GM11168 (cell line): ENCODE results near the gene ASTN2.

Experiments used
- in situ Hi-C: fragments of 300-500 bp; cut with MboI; formaldehyde crosslinking; loops from one replicate; pipeline ENCODE4 v1.12.0; 2022; ENCODE audit warnings: low sequenced_read_pairs; ENCODE audit not compliant: unreplicated experiment

ASTN2 gene

DNA sequence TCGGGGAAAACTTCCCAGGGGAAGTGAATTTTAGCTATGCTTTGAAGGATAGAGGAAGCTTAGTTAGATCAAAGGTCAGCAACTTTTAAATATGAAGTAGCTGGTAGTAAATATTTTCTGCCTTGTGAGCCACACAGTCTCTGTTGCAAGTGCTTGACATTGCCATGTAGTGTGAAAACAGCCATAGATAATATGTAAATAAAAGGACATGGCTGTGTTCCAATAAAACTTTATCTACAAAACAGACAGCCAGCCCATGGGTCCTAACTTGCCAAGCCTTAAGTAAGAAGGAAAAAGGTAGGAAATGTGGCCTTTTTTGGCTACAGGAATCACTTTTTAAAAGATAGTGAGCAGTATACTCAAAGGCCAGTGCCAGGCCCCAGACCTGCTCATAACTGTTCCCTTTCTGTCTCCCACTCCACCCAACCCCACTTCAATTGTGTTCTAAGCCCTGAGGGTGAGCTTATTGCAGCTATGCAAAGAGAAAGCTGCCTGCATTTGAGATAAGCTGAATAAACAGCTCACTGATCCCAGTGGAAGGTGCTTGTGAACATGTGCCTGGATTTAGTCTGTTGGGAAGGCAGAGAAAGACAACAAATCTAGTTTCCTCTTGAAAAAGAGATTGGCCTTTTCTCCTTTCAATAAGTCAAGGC, 840.7 kb downstream of the ASTN2 start:
- in situ Hi-C loops: no loop called here

DNA sequence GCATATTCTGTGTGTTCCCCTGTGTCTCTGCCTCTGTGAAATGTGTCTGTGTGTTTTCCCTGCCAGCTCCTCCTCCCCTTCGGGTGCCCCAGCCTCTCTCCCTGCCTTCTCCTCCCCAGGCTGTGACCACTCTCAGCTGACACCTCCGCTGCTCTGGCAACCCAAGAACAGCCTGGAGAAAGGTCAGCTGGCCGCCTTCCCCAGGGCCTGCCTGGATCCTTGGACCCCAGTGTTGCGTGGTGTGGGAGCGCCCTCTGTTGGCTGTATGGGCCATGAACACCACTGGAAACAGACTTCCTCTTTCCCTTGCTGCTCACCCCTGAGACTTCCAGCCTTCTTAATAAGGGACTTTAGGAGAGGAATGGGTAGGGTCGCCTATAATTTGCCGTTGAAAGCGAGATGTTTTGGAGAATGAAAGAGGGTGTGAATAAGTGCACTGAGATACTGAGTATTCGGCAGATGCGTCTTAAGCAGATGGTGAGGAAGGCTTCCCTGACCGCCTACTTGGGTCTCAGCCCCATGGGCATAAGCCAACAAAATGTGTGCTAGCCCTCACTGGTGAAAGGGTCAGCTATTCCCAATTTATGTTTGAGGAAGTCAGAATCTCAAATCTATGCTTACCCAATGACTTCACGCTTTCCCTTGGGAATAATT, 842.6 kb downstream of the ASTN2 start:
- in situ Hi-C loops: no loop called here

DNA sequence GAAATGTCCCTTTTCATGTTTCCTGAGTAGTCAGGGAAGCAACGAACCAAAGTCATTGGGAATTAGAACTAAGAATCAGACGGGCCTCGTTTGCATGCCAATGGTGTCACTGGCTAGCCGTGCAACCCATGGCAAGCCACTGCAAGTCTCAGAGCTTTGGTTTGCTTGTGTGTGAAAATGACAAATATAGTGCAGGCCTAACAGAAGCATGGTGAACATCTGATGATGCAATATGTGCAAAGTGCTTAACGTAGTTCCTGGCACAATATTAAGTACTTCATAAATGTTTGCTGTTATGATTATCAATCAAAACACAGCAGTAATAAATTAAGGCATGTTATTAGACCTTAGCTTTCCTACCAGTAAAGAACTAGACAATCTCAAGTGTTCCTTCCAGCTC, 845.7 kb downstream of the ASTN2 start:
- in situ Hi-C loops: loop anchor here (10.0 kb wide), 1 partner anchor 414 kb away; the partner anchor contains the start of gene PAPPA

DNA sequence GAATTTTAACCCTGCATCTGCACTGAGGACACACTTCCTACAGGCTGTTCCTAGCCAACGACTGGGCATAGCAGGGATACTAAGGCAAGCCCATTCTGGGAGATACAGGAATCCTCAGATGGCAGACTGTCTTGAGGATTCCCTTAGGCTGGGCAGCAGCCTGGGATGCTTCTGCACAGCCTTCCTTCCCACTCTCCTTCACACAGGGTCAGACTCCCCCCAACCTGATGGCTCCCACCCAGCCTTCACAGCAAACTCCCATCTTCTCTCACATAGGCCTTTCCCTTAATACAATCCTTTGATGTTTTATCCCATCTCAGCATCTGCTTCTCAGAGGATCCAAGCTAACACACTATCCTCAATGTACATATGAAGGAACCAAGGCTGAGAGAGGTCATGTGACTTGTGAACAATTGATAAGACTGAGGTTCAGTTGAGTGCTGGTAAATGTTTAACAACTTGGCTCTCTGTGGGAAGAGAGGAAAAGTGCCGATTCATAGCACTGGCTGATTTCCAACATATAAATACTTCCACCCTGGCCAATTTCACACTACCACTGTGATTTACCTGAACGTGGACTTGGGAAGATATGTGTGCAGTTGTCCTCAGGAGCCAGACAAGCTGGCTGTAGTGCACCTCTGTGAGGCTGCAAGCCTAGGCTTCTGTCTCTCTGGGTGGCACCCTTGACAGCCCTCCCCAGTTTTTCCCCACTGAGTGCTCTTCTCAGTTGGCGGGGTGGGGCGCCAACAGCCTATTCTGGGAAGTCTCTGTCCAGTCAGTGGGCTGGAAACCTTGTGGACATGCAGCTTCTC, 848.0 kb downstream of the ASTN2 start:
- in situ Hi-C loops: loop anchor here (10.0 kb wide), 1 partner anchor 412 kb away; the partner anchor contains the start of gene PAPPA

DNA sequence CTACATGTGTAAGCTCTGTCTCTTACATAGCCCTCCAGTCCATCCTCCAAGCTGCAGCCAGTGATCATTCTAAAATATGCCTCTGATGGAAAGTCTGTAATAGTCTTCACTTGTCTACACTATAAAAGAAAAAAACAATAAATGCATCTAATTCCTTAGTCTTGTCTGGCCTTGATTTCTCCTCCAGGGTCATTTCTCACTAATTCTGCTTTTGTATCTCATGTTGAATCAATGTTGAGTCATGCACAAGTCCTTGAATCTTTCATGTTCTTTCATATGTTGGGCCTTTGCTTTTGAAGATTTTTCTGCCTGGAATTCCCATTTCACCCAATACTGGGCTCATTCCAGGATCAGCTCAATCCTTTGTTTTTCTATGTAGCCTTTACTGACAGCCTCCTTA, 848.9 kb downstream of the ASTN2 start:
- in situ Hi-C loops: loop anchor here (10.0 kb wide), 1 partner anchor 411 kb away; the partner anchor contains the start of gene PAPPA

DNA sequence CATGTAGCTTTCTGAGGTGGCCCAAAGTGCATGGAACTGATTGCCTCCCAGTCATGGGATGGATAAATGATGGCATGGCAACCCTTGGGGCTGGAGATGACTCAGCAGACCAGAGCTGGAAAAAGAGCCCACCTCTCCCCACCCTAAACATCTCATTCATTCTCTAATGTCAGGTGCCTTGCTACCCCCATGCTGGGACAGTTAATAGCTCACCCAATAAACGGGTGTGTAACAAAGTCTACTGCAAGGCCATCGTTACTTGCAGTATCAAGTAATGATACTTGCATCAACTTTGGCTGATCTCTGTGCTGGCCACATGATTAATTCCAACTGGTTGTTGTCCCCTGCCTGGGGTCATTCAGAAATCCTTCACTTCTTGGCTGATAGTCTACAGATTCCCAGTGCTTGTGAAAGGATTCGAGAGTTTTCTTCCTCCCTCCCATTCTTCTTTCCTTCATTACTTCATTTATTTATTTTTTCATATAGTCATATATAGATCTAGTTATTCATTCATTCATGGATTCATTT, 850.5 kb downstream of the ASTN2 start:
- in situ Hi-C loops: loop anchor here (10.0 kb wide), 1 partner anchor 410 kb away; the partner anchor contains the start of gene PAPPA

DNA sequence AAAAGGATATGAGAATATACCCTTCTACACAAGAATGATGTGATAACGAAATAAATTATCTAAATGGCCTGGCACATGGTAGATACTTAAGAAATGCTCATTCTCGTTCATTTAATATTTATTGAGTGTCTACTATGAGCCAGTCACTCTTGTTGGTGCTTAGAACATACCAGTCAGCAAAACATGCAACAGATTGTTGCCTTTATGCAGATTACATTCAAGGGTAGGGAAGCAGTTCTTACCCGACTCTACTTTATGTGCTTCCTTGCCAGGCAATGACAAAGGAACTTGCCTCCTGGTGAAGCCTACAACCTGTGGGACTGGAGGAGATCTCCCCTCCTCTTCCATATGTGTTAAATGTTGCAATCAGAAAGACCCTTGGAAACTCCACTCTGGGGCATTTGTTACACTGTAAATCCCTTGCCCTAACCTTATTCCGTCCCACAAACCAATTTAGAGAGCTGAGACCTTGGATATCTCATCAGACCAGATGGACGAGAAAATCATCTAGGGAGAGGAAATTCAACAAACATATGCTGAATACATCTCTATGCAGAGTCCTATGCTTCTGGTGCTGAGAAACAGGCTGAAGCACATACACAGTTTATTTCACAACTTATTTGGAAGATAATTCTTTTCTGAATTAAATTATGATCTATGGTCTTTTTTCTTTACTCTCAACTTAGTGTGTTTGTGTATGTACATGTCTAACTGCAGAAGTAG, 855.9 kb downstream of the ASTN2 start:
- in situ Hi-C loops: no loop called here

DNA sequence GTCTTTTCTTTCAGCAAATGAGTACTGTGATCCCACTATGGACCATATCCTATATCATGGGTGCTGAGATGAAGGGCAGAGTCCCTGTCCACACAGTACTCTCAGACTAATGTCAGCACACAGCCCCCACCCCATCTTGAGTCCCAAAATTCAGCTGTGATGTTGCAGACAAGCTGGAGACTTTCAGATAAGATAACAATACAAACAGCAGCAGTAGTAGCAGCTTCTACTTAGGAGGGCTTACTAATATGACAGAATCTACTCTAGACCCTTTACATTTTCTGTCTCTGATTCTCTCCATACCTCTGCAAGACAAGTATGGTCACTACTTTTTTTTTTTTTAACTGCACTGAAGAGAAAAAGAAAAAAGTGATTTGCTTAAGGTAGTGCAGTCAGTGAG, 856.8 kb downstream of the ASTN2 start:
- in situ Hi-C loops: no loop called here

DNA sequence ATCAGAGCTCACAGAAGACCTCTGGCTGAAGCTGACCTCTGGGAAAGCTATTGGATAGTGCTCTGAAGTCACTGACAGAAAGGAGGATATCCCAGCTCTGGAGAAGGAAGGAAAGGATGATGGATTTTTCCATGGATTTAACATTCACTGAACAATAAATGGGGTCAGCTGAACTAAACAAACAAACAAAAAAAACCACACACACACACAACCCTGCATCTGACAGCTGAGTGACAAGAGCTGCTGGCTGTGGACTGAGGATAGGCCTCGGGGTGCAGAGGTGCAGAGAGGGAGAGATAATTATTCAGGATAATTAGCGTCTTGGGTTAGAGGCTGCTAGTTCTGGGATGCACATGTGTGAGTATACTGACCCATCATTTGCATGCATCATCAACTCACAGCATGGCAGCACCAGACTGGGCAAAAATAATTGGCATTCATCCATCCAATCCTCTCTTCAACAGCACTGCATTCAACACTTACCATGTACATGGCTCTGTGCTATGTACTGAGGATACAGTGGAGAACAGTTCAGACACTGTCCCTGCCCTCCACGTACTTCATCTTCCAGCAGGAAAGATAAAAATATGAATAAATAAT, 859.2 kb downstream of the ASTN2 start:
- in situ Hi-C loops: no loop called here

DNA sequence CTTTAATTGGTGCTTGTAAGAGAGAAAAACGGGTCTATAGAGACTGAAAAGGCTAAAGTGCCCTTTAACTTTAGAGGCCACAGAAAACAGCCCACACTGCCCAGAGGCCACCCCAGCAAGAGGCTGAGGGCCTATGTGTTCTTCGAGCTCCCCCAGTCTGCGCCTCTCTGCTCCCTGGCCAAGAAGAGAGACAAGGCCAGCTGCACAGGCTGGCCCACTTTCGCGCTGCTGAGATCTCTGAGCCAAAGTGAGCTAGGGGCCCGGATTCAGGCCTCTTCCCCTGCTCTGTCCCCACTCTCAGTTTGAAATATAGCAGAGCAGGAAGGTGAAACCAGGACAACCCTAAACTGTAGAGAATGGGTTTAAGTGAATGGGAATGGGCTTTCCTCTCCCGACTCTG, 859.7 kb downstream of the ASTN2 start:
- in situ Hi-C loops: no loop called here

DNA sequence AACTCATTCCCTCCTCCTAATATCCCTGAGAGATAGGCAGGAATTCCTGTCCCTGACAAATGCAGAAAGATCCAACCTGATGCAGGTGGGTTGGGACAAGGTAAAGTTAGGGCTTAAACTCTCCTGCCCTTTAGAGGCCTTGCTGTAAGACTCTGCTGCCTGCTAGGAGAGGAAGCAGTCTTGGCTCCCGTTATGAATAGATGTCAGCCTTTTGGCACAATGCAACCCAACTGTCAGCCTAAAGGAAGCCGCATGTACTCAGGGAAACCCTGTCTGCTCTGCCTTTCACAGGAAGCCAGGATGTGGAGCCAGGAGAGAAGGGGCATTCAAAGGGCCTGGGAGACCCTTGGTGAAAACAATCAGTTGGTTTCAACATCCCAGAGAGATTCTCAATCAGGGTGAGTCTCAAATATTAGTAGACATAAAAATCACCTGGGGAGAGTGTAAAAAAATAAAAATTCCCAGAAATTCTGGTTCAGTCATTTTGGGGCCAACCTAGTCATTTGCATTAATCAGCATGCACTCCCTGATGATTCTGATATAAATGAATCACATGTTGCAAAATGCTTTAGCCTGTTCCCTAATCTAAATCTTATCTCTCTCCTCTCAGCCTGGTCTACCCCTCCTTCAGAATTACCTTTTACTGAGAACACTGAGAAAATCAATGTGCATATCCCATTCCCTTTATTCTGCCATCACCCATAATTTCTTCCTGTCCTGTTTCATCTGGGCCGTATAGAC, 864.0 kb downstream of the ASTN2 start:
- in situ Hi-C loops: no loop called here

DNA sequence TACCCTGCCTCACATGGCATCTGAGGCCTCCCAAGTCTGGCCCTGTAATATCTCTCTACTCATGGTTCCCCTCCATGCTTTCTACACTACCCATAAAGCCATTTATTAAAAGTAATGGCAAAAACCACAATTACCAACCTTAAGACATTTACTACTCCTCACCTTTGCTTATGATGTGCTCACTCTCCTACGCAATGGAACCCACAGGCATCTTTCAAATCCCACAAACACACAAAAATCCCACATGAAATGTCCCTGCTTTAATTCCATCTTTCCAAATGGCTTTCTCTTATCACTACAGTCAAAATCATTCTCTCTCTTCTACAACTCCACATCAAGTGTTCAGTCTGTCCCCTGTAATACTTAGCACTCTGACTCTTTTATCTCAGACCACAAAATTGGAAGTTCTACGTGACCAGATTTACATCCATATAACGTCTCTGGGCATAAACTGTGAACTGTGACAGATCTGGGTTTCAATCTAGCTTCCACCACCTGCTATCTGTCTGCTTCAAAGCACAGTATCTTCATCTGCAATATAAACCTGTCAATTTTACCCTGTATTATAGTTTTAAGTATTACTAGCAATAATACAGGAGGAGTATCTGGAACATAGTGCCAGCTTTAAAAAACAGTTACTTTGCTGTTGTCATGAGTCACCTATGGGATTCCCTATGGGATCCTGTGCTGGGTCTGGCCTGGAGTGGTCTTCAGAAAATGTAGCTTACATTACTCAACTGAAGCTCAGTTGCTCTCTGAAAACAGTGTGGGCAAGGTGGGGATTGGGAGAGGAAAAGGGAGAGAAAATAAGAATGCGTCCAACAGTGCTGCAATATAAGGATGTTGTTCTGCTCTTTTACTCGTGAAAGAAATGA, 864.8 kb downstream of the ASTN2 start:
- in situ Hi-C loops: no loop called here

DNA sequence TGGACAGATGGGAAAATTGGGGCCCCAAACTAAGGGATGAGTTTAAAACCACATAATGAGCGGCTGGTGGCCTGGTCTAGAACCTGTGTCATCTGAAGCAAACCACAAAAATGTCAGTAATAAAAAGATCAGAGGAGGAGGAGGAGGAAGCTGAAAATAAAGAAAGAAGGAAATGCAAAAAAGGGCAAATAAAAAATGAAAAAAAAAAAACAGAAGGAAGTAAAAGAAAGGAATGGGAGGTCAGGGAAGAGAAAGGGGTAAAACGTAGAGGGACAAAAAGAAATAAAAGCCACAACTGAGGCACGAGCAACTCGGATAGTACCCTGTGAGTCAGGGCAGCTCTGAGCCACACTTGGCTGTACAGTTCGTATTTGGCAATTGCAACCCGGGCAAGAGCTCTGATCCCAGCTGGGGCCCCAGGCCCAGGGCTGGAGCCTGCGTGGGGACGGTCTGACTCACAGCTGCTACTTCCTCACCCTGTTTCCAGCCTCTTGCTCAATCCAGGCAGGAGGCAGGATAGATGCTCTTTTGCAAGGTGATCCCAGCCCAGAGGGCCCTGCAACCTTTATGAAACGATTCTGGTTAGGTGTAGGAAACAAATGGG, 865.7 kb downstream of the ASTN2 start:
- in situ Hi-C loops: no loop called here

DNA sequence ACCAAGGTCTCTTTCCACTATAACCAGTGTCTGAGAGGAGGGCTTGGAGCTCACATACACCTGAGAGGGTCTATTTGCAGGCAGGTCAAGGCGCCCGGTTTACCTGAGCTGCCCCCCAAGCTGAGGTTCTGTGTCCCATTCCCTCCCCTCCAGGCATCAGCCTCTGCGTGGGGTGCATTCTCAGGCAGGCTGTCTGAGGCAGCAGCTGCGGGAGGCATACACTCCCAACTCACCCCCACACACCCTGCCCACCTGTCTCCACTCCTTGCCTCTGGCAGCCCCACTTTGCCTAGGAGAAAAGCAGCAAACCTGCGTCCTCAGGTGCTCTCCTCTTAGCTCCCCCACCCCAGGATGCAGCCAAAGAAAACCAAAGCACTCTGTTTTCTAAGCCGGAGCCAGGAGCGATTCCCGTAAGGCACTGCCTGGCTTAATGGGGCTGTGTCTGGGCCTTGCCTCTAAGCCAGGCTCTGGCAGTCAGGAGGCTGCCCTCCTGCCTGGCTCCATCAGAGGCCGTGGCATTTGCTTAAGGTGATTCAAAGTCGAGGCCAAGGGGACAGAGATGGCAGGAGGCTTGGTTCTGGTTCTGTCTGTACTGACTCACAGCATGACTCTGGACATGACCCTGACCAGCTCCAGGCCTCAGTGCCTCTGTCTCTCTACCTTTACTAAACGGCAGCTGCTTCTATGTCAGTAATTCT, 867.0 kb downstream of the ASTN2 start:
- in situ Hi-C loops: no loop called here

DNA sequence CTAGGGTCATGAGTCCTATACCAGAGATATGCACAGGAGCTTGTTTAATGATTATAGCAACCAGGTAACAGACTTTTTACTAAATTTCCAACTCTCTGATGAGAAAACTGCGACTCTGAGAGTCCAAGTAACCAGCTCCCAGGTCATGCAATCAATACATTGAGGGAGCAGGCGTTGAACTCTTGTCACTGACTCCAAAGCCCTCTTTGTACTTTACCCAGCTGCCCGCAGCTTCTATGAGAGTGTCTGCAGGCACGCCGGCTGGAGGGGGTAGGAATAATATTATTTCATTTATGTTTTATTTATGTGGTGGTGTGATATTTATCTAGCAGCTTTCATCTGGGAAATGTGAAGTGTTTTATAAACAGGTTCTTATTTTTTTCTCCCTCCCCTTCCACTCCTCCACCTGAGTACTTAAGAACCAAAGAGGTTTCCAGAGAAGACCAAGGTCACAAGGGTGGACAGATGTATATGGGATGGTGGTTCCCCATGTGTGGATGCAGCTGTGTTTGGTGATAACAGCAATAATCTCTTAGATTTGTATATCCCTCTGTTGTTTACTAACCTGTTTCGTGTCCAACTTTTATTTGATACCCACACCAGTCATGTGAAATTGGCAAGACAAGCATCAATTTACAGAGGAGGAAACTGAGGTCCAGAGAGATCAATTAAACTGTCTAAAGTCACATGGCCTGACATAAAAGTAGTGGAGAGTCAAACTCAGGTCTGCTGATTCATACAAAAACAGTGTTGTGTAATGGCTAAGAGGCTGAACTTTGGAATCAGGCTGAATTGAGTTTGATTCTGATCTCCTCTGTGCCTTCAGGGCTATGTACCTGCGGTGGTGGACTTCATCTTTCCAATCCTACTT, 867.9 kb downstream of the ASTN2 start:
- in situ Hi-C loops: no loop called here

DNA sequence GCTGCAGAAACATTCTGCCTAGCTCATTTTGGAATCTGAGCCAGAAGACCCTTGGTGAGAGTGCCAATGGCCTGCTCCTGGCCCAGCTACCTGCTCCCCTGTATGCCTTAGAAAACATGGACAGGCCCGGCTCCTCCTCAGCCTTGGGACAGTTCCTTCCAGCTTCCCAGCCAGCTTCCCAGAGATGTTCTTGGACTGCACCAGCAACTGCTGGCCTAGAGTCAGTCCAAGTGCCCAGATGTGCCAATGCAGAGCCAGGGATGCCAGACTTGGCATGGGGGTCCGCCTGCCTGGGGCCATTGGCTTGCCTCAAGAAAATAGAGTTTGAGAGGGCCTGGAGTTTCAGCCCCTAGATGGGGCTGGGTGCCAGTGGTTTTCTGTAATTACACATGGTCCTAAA, 870.0 kb downstream of the ASTN2 start:
- in situ Hi-C loops: no loop called here
